ENCODE results near the gene SF3A1. TPM values are rescaled to one million over a fixed set of nuclear protein-coding genes. Genes with fewer than 3 reads are reported as not detected.
A peak's percentile ranks its signal among the peaks of the same experiment; 100 is the strongest.
"Not testable (repeated sequence)": the region's sequence is repeated elsewhere in the genome, so short reads cannot be mapped to it uniquely, and the experiment has no call there.

The SF3A1 gene, protein sequence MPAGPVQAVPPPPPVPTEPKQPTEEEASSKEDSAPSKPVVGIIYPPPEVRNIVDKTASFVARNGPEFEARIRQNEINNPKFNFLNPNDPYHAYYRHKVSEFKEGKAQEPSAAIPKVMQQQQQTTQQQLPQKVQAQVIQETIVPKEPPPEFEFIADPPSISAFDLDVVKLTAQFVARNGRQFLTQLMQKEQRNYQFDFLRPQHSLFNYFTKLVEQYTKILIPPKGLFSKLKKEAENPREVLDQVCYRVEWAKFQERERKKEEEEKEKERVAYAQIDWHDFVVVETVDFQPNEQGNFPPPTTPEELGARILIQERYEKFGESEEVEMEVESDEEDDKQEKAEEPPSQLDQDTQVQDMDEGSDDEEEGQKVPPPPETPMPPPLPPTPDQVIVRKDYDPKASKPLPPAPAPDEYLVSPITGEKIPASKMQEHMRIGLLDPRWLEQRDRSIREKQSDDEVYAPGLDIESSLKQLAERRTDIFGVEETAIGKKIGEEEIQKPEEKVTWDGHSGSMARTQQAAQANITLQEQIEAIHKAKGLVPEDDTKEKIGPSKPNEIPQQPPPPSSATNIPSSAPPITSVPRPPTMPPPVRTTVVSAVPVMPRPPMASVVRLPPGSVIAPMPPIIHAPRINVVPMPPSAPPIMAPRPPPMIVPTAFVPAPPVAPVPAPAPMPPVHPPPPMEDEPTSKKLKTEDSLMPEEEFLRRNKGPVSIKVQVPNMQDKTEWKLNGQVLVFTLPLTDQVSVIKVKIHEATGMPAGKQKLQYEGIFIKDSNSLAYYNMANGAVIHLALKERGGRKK
- 10 to 100 TPM; 30.6 to 77.1 TPM for total RNA-seq

DNA sequence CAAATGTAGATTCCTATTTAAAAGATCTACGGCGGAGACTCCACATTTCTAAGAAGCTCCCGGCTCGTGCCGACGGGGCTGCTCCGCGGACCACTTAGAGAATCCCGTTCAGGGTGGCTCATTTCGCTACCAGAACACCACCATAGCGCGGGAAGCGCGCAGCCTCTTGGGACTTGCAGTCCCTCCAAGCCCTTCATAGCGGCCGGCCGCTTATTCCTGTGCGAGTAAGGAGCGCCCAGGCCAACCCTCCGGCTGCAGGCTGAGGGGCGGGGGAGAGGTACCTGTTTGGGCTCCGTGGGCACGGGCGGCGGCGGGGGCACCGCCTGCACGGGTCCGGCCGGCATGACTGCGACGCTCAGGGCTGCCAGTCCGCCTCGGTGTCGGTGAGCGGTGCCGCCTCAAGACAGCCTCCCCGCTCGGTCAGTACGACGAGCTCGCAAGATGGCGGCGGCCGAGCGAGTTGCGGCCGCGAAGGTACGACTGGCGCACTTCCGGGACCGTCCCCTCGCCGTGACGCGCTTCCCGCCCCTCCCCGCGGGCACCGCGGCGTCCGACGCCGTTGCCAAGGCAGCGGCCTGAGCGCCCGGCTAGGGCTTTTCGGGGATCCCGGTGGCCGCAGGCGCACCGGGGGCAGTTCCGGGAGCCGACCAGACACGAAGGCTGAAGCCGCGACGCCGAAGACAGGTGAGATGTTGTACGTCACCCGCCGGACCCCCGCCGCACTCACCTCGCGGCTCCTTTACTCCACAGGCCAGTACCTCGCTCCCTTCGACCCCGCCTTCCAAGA is at the start of gene SF3A1, which contains the start of gene CCDC157:
Gene SF3A1, minus strand, starts transcription at position 446 of the 787 bp plus-strand sequence. Its CDS starts 102 bp downstream, at position 344.
Gene CCDC157, plus strand, starts transcription at position 559 of the 787 bp plus-strand sequence. CDS start 8,994 bp downstream, outside the sequence.
- intact Hi-C loops (cut with DNase I), result no loop called here
- 0% methylated on average over 29 to 68 of the region's 91 CpGs for WGBS, 2 donors

DNA sequence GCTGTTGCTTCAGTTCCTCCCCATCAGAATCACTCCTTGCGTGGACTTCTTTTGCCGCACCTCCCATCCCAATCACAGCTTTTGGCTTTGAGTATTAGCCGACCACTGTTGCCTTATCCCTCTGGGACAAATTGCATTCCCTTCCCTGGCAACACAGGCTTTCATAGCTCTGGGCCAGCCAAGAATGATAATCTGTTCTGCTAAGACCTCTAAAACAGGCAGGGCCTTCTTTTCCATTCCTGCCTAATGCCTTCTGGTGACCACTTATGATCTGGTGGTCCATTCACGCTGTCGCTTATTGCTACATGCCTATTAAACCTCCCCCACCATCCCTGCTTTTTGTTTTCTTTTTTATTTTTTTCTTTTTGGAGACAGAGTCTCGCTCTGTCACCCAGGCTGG is 49.7 kb upstream of the SF3A1 start:
- intact Hi-C loops (cut with DNase I), result no loop called here
- Histone ChIP-seq H3K4me1 (no peaks in the 10 kb centered on the region), H3K27me3 (no peaks in the 10 kb centered on the region), H3K9me3 (no peaks in the 10 kb centered on the region), H3K27ac (no peak overlapping the region), H3K4me3 (no peak overlapping the region), H3K36me3 (replicated peaks in 1 of 2; ENCODE audit: insufficient read depth in 1 of 2, low read depth in 2 of 2) (no peaks in the 10 kb centered on the region)
- WGBS, 2 donors, result 85 to 97% methylated on average over 6 of the region's 6 CpGs
- no peak for DNase-seq
- TF ChIP-seq POLR2A (IDR thresholded peaks at IDR 0.05), result no peak
- ATAC-seq, result no peak

More for the DNA sequence above, at the start of gene SF3A1, which contains the start of gene CCDC157:
- no peaks in the 10 kb centered on the region for H3K9me3 ChIP-seq
- ATAC-seq (peak; percentile 98), DNase-seq (peak; percentile 86 to 90 (median 89))
- peak; percentile 91 to 94 (median 92) for TF ChIP-seq POLR2A (IDR thresholded peaks at IDR 0.05)
- TF ChIP-seq, protein P1, sequence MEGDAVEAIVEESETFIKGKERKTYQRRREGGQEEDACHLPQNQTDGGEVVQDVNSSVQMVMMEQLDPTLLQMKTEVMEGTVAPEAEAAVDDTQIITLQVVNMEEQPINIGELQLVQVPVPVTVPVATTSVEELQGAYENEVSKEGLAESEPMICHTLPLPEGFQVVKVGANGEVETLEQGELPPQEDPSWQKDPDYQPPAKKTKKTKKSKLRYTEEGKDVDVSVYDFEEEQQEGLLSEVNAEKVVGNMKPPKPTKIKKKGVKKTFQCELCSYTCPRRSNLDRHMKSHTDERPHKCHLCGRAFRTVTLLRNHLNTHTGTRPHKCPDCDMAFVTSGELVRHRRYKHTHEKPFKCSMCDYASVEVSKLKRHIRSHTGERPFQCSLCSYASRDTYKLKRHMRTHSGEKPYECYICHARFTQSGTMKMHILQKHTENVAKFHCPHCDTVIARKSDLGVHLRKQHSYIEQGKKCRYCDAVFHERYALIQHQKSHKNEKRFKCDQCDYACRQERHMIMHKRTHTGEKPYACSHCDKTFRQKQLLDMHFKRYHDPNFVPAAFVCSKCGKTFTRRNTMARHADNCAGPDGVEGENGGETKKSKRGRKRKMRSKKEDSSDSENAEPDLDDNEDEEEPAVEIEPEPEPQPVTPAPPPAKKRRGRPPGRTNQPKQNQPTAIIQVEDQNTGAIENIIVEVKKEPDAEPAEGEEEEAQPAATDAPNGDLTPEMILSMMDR (IDR thresholded peaks at IDR 0.05), result peak in 1 of 7 experiments; percentile 4
- H3K4me3 ChIP-seq, result peak within 1 kb of the TSS; percentile 75 to 77
- H3K4me1 ChIP-seq, result peaks cover 42% of the 10 kb centered on the region
- no peaks in the 10 kb centered on the region for H3K27me3 ChIP-seq
- H3K27ac ChIP-seq, result peak within 1 kb of the TSS; percentile 97 to 99 (median 98)
- H3K36me3 ChIP-seq (replicated peaks in 1 of 2; ENCODE audit: insufficient read depth in 1 of 2, low read depth in 2 of 2), result peaks cover 0 to 10% of the 10 kb centered on the region in 2 donors

DNA sequence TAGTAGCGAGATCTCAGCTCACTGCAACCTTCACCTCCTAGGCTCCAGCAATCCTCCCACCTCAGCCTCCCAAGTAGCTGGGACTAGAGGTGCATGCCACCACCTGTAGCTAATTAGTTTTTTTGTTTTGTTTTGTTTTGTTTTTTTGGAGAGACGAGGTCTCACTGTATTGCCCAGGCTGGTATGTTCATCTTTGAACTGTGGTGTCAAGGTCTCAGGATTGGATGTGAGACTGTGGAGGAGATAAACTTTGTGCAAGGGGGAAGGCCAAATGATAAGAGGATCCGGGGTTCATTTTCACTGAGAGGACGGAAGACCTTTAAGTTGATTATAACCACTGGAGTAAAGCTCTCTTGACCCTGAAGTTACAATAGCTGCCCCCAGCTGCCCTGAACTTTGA is 49.0 kb upstream of the SF3A1 start:
- Histone ChIP-seq H3K4me3 (no peak overlapping the region), H3K27ac (no peak overlapping the region), H3K36me3 (replicated peaks in 1 of 2; ENCODE audit: insufficient read depth in 1 of 2, low read depth in 2 of 2) (no peaks in the 10 kb centered on the region), H3K27me3 (no peaks in the 10 kb centered on the region), H3K9me3 (no peaks in the 10 kb centered on the region), H3K4me1 (no peaks in the 10 kb centered on the region)
- intact Hi-C loops (cut with DNase I), result no loop called here
- WGBS, 2 donors, result 52 to 78% methylated on average over 4 of the region's 4 CpGs
- no peak for TF ChIP-seq POLR2A (IDR thresholded peaks at IDR 0.05)
- TF ChIP-seq, protein P1 (IDR thresholded peaks at IDR 0.05), result no peak
- ATAC-seq, result no peak
- DNase-seq, result no peak

DNA sequence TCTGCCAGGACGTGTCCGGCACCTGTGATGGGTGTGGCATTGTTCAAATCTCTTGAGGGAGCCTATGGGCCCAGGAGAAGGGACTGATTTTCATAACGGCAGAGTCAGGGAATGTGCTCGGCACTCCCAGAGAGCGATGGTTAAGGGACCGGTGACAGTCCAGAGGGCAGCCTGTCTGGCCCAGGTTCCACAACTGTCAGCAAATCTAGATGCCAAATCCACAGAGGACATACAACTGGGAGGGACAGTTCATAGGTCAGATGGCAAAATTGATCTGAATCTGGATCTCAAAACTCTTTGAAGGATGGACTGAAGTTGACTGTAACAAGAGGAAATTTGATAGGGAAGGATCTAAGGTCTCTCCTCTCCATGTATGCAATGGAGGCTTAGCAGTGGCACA is 47.6 kb upstream of the SF3A1 start:
- WGBS, 2 donors, result 86 to 90% methylated on average over 6 of the region's 6 CpGs
- no peak for ATAC-seq
- intact Hi-C loops (cut with DNase I), result no loop called here
- no peak for TF ChIP-seq POLR2A (IDR thresholded peaks at IDR 0.05)
- TF ChIP-seq, protein P1 (IDR thresholded peaks at IDR 0.05), result no peak
- no peaks in the 10 kb centered on the region for H3K4me1 ChIP-seq
- H3K27me3 ChIP-seq, result no peaks in the 10 kb centered on the region
- H3K36me3 ChIP-seq (replicated peaks in 1 of 2; ENCODE audit: insufficient read depth in 1 of 2, low read depth in 2 of 2), result no peaks in the 10 kb centered on the region
- H3K9me3 ChIP-seq, result no peaks in the 10 kb centered on the region
- DNase-seq, result no peak
- no peak overlapping the region for H3K27ac ChIP-seq
- H3K4me3 ChIP-seq, result no peak overlapping the region

DNA sequence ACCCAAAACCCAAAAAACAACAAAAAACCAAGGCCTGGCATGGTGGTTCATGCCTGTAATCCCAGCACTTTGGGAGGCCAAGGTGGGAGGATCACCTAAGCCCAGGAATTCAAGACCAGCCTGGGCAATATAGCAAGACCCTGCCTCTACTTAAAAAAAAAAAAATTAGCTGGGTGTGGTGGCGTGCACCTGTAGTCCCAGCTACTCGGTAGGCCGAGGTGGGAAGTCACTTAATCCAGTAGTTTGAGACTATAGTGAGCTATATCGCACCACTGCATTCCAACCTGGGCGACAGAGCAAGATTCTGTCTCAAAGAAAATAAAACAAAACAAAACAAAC is 46.0 kb upstream of the SF3A1 start:
- H3K27ac ChIP-seq; H3K27me3 ChIP-seq; intact Hi-C loops (cut with DNase I); H3K4me3 ChIP-seq; H3K9me3 ChIP-seq; H3K36me3 ChIP-seq (replicated peaks in 1 of 2; ENCODE audit: insufficient read depth in 1 of 2, low read depth in 2 of 2); DNase-seq; H3K4me1 ChIP-seq; ATAC-seq: not testable (repeated sequence)
- 94 to 97% methylated on average over 5 of the region's 5 CpGs for WGBS, 2 donors

Measured in body of pancreas (tissue), 4 donors.